ENCODE measurements around the gene ESYT2.

Gene ESYT2

GRCh38 chr7:158766570-158767281 is 62.6 kb downstream of the ESYT2 start:
- DNase-seq (ENCODE audit: low spot score): no peak

- DNase-seq (ENCODE audit: low spot score): no peak
Observed at GRCh38 chr7:158765020-158765419, 64.3 kb downstream of the ESYT2 start.

GRCh38 chr7:158763454-158764033 is 65.8 kb downstream of the ESYT2 start:
- no peak for DNase-seq (ENCODE audit: low spot score)

- DNase-seq (ENCODE audit: low spot score): no peak
Observed at GRCh38 chr7:158761945-158762344, 67.4 kb downstream of the ESYT2 start.

- no peak for DNase-seq (ENCODE audit: low spot score)
Observed at GRCh38 chr7:158760936-158761335, 68.4 kb downstream of the ESYT2 start.

- DNase-seq (ENCODE audit: low spot score): no peak
Observed at GRCh38 chr7:158760445-158760764, 68.9 kb downstream of the ESYT2 start.

GRCh38 chr7:158759749-158760444 is 69.4 kb downstream of the ESYT2 start:
- DNase-seq (ENCODE audit: low spot score): no peak

- no peak for DNase-seq (ENCODE audit: low spot score)
Observed at GRCh38 chr7:158759245-158759614, 70.1 kb downstream of the ESYT2 start.

- no peak for DNase-seq (ENCODE audit: low spot score)
Observed at GRCh38 chr7:158758586-158759244, 70.6 kb downstream of the ESYT2 start.

- DNase-seq (ENCODE audit: low spot score): no peak
Observed at GRCh38 chr7:158757404-158757989, 71.8 kb downstream of the ESYT2 start.

GRCh38 chr7:158754746-158755444 is 74.4 kb downstream of the ESYT2 start:
- peak; percentile 37 for DNase-seq (ENCODE audit: low spot score)

GRCh38 chr7:158753900-158754299 is 75.4 kb downstream of the ESYT2 start:
- DNase-seq (ENCODE audit: low spot score): no peak

GRCh38 chr7:158751751-158752150 is 77.6 kb downstream of the ESYT2 start:
- DNase-seq (ENCODE audit: low spot score): no peak

- DNase-seq (ENCODE audit: low spot score): no peak
Observed at GRCh38 chr7:158751199-158751598, 78.1 kb downstream of the ESYT2 start.

- DNase-seq (ENCODE audit: low spot score): no peak
Observed at GRCh38 chr7:158750702-158751101, 78.6 kb downstream of the ESYT2 start.

GRCh38 chr7:158749396-158749795 is 79.9 kb downstream of the ESYT2 start:
- DNase-seq (ENCODE audit: low spot score): no peak

GRCh38 chr7:158748335-158748734 is 81.0 kb downstream of the ESYT2 start:
- no peak for DNase-seq (ENCODE audit: low spot score)

GRCh38 chr7:158747408-158747807 is 81.9 kb downstream of the ESYT2 start:
- no peak for DNase-seq (ENCODE audit: low spot score)

GRCh38 chr7:158746957-158747356 is 82.4 kb downstream of the ESYT2 start:
- no peak for DNase-seq (ENCODE audit: low spot score)

GRCh38 chr7:158745057-158745715 is 84.1 kb downstream of the ESYT2 start:
- no peak for DNase-seq (ENCODE audit: low spot score)

- no peak for DNase-seq (ENCODE audit: low spot score)
Observed at GRCh38 chr7:158744070-158744469, 85.2 kb downstream of the ESYT2 start.

All from kidney capillary endothelial cell (primary cell).